HCT116 (cell line): ENCODE results near the gene KRTAP1-3. TPM values are rescaled to one million over a fixed set of nuclear protein-coding genes. Genes with fewer than 3 reads are reported as not detected.

Experiments
- ATAC-seq: fragments of 200-7000 bp; cut with Tn5 transposase; 2 replicates; pipeline ENCODE4 v1.9.1; 2020; ENCODE audit warnings: mild to moderate bottlenecking, moderate library complexity
- BruUV-seq: library from RNA; stranded (reverse); fragments of 400-500 nt; replicated peaks from 2 replicates; lab custom pipeline; 2021; lab: Mats Ljungman, UMichigan
- CTCF ChIA-PET: fragments of 300-600 bp; sonication (Branson Sonifier 250); formaldehyde crosslinking; loops from one replicate; lab custom pipeline; 2021; ENCODE audit warnings: antibody characterized with exemption; lab: Charles Lee
- POLR2A ChIA-PET: fragments of 300-600, 350-600 bp; sonication (Branson Sonifier 250); formaldehyde crosslinking; loops from one replicate; lab custom pipeline; 2021; ENCODE audit warnings: antibody characterized with exemption; lab: Charles Lee
- RAD21 ChIA-PET, 2 experiments: fragments of 300-600 bp; sonication (Branson Sonifier 250); formaldehyde crosslinking; loops; one replicate each; lab custom pipeline; 2023; ENCODE audit warnings: low total read pairs in 2 of 2; ENCODE audit not compliant: uncharacterized antibody in 2 of 2, unreplicated experiment in 2 of 2, low non-redundant PET in 1 of 2; lab: Charles Lee
- DNase-seq: peaks from one replicate; pipeline ENCODE4 v3.0.0-alpha.2; 2010; ENCODE audit warnings: low read depth, low spot score
- H2AFZ ChIP-seq: fragments of 200-600 bp; shearing (Covaris generic), sonication (generic); 2 replicates; pipeline ENCODE4 v1.6.1; 2017; ENCODE audit warnings: low read depth, mixed run types, mixed read lengths, antibody characterized with exemption, low read length; ENCODE audit not compliant: poor library complexity, severe bottlenecking
- H3K27ac ChIP-seq: 2 replicates; pipeline ENCODE4 v1.5.1; 2012; ENCODE audit warnings: low read depth, low read length
- H3K27me3 ChIP-seq: fragments of 200-600 bp; sonication (generic); 2 replicates; pipeline ENCODE4 v1.6.1; 2016; ENCODE audit warnings: mixed run types, low read length, mixed read lengths; ENCODE audit not compliant: insufficient read depth
- H3K36me3 ChIP-seq, 2 experiments: fragments of 200-500 bp in 1 of 2; fragments of 200-600 bp in 1 of 2; sonication (Bioruptor generic) in 1 of 2; sonication (generic) in 1 of 2; 2 replicates each; pipeline versions ENCODE4 v1.5.1 to v1.6.1; 2014 to 2016; ENCODE audit warnings: low read length in 2 of 2, inconsistent platforms in 1 of 2, mixed read lengths in 1 of 2, mixed run types in 1 of 2; ENCODE audit not compliant: insufficient read depth in 2 of 2, control insufficient read depth in 1 of 2
- H3K4me1 ChIP-seq, 2 experiments: fragments of 200-600 bp in 1 of 2; sonication (generic) in 1 of 2; 2 replicates each; pipeline versions ENCODE4 v1.5.1 to v1.6.1; 2012 to 2017; ENCODE audit warnings: low read length in 2 of 2, inconsistent platforms in 1 of 2, mild to moderate bottlenecking in 1 of 2, mixed read lengths in 1 of 2, mixed run types in 1 of 2, moderate library complexity in 1 of 2; ENCODE audit not compliant: insufficient read depth in 2 of 2, control insufficient read depth in 1 of 2
- H3K4me2 ChIP-seq: fragments of 200-600 bp; sonication (generic); 2 replicates; pipeline ENCODE4 v1.6.1; 2017; ENCODE audit warnings: mixed run types, low read length, mixed read lengths
- H3K4me3 ChIP-seq, 2 experiments: fragments of 200-600 bp in 1 of 2; sonication (generic) in 1 of 2; replicated peaks in 1 of 2; 2 replicates each; pipeline ENCODE4 v1.5.1; 2011 to 2016; ENCODE audit warnings: low read length in 2 of 2, control low read depth in 1 of 2, low read depth in 1 of 2, mild to moderate bottlenecking in 1 of 2, mixed read lengths in 1 of 2, mixed run types in 1 of 2
- H3K79me2 ChIP-seq: fragments of 200-600 bp; sonication (generic); 2 replicates; pipeline ENCODE4 v1.6.1; 2017; ENCODE audit warnings: mild to moderate bottlenecking, mixed run types, low read length, moderate library complexity, mixed read lengths; ENCODE audit not compliant: insufficient read depth
- H3K9ac ChIP-seq: fragments of 200-600 bp; sonication (generic); 2 replicates; pipeline ENCODE4 v1.6.1; 2016; ENCODE audit warnings: low read length, mixed read lengths
- H3K9me2 ChIP-seq: fragments of 200-600 bp; sonication (generic), shearing (Covaris generic); 2 replicates; pipeline ENCODE4 v1.6.1; 2017; ENCODE audit warnings: mixed run types, mild to moderate bottlenecking, moderate library complexity; ENCODE audit not compliant: insufficient read depth
- H3K9me3 ChIP-seq, 2 experiments: fragments of 200-500 bp in 1 of 2; fragments of 200-600 bp in 1 of 2; sonication (Bioruptor generic) in 1 of 2; sonication (generic) in 1 of 2; 2 replicates each; pipeline ENCODE4 v1.6.1; 2014 to 2017; ENCODE audit warnings: low read length in 2 of 2, mixed read lengths in 2 of 2, inconsistent platforms in 1 of 2, low read depth in 1 of 2, mild to moderate bottlenecking in 1 of 2, mixed run types in 1 of 2, moderate library complexity in 1 of 2; ENCODE audit not compliant: control insufficient read depth in 1 of 2, insufficient read depth in 1 of 2
- H4K20me1 ChIP-seq: fragments of 200-600 bp; sonication (generic), shearing (Covaris generic); 2 replicates; pipeline ENCODE4 v1.6.1; 2017; ENCODE audit warnings: mixed run types, mild to moderate bottlenecking, moderate library complexity; ENCODE audit not compliant: insufficient read depth
- CBX3 ChIP-seq: IDR thresholded peaks from 2 replicates; pipeline ENCODE4 v1.6.1; 2012; ENCODE audit warnings: low read depth
- CTCF ChIP-seq, 3 experiments: fragments of 200-600 bp in 1 of 3; sonication (generic) in 1 of 3; IDR thresholded peaks in 2 of 3; conservative IDR thresholded peaks in 1 of 3; 2 replicates each; pipeline ENCODE4 v1.5.1; 2012 to 2017; ENCODE audit warnings: low read depth in 2 of 3, low read length in 2 of 3, antibody characterized with exemption in 1 of 3, borderline replicate concordance in 1 of 3, control low read depth in 1 of 3, mild to moderate bottlenecking in 1 of 3, mixed read lengths in 1 of 3, mixed run types in 1 of 3, moderate library complexity in 1 of 3; ENCODE audit not compliant: insufficient read depth in 1 of 3
- EGR1 ChIP-seq: IDR thresholded peaks from 2 replicates; pipeline ENCODE4 v1.6.1; 2012; ENCODE audit warnings: low read depth
- ELF1 ChIP-seq: IDR thresholded peaks from 2 replicates; pipeline ENCODE4 v1.6.1; 2012; ENCODE audit warnings: low read depth, borderline replicate concordance
- EZH2 ChIP-seq: fragments of 200-600 bp; sonication (generic); IDR thresholded peaks from 2 replicates; pipeline ENCODE4 v1.6.1; 2017; ENCODE audit warnings: antibody characterized with exemption, mixed run types
- EZH2phosphoT487 ChIP-seq: fragments of 200-600 bp; IDR thresholded peaks from 2 replicates; pipeline ENCODE4 v1.6.1; 2018; ENCODE audit warnings: antibody characterized with exemption, borderline replicate concordance
- JUND ChIP-seq: IDR thresholded peaks from 2 replicates; pipeline ENCODE4 v1.6.1; 2012
- POLR2A ChIP-seq: IDR thresholded peaks from 2 replicates; pipeline ENCODE4 v1.7.0; 2011; ENCODE audit warnings: borderline replicate concordance; ENCODE audit not compliant: insufficient read depth, insufficient read length; ENCODE audit errors: extremely low read depth
- POLR2AphosphoS5 ChIP-seq: IDR thresholded peaks from 2 replicates; pipeline ENCODE4 v1.6.1; 2011; ENCODE audit warnings: mild to moderate bottlenecking, low read depth, low read length, moderate library complexity
- SIN3A ChIP-seq: IDR thresholded peaks from 2 replicates; pipeline ENCODE4 v1.6.1; 2012; ENCODE audit warnings: low read depth
- SP1 ChIP-seq: IDR thresholded peaks from 2 replicates; pipeline ENCODE4 v1.6.1; 2012; ENCODE audit warnings: low read depth
- ZBTB33 ChIP-seq: IDR thresholded peaks from 2 replicates; pipeline ENCODE4 v1.6.1; 2011; ENCODE audit warnings: mild to moderate bottlenecking, low read length, moderate library complexity; ENCODE audit not compliant: insufficient replicate concordance; ENCODE audit errors: extremely low read depth
- intact Hi-C: fragments of 100-400 bp; cut with micrococcal nuclease; formaldehyde crosslinking; loops from 2 replicates; pipeline ENCODE4 v1.10.0; 2022
- total RNA-seq: library from RNA; stranded (reverse); gene quantifications from one replicate; pipeline ENCODE4 v1.2.1, GENCODE V29; 2021; ENCODE audit not compliant: unreplicated experiment
- TF ChIP-seq, protein P1 (sequence below): IDR thresholded peaks from 2 replicates; pipeline ENCODE4 v1.6.1; 2012
- TF ChIP-seq, protein P2 (sequence below): IDR thresholded peaks from 2 replicates; pipeline ENCODE4 v1.6.1; 2012

The KRTAP1-3 gene
- total RNA-seq, 1 experiment from 2014 or later: not detected

DNA sequence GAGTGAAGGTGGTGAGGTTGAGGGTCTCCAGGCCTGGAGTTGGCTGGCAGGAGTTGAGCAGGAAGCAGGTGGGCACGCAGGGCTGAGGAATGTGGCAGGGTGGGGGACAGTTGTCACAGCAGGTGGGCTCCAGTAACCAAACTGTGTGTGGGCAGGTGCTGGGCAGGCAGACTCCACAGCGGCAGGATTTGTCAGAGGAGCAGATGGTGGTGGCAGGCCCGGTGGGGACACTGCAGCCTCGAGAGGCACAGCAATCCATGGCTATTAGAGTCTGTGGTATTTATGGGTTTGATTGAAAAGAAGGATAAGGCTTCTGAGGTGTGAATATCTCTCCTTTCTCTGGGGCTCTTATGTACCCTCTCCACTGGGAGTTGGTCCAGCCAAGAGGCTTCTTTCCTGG lies 40.8 kb downstream of the KRTAP1-3 start, which contains the start of gene KRTAP3-3:
Gene KRTAP3-3, minus strand, starts transcription at position 326 of the 400 bp plus-strand sequence. Its CDS starts 67 bp downstream, at position 259.
- ATAC-seq (no peak), DNase-seq (no peak)
- Histone ChIP-seq H3K27me3 (no peaks in the 10 kb centered on the region), H4K20me1 (no peaks in the 10 kb centered on the region), H3K9ac (no peak within 1 kb of the TSS), H3K4me1 (peaks cover 5 to 19% of the 10 kb centered on the region in 2 experiments; a peak in 3 of 4 replicates), H3K79me2 (no peaks in the 10 kb centered on the region), H3K27ac (no peak within 1 kb of the TSS), H3K4me2 (no peak within 1 kb of the TSS), H2AFZ (peak within 1 kb of the TSS; percentile 66), H3K4me3 (no peak within 1 kb of the TSS), H3K36me3 (no peaks in the 10 kb centered on the region), H3K9me2 (no peaks in the 10 kb centered on the region; the same call in 1 of the 2 replicates), H3K9me3 (peaks cover 0 to 11% of the 10 kb centered on the region in 2 experiments; a peak in 1 of 4 replicates)
- ChIA-PET POLR2A (no interaction called here), RAD21 (no interaction called here), CTCF (no interaction called here)
- TF ChIP-seq, protein P1, sequence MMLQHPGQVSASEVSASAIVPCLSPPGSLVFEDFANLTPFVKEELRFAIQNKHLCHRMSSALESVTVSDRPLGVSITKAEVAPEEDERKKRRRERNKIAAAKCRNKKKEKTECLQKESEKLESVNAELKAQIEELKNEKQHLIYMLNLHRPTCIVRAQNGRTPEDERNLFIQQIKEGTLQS: no peak
- TF ChIP-seq EGR1 (no peak), POLR2A (no peak), ELF1 (no peak), SIN3A (no peak), JUND (no peak), ZBTB33 (no peak), CBX3 (no peak), POLR2AphosphoS5 (no peak), CTCF (IDR thresholded peaks at IDR 0.05 in 2 of 3, conservative IDR thresholded peaks at IDR 0.05 in 1 of 3; ENCODE audit: borderline replicate concordance in 1 of 3, insufficient read depth in 1 of 3, low read depth in 2 of 3, low read length in 2 of 3) (no peak), EZH2 (no peak), SP1 (no peak), EZH2phosphoT487 (no peak)
- TF ChIP-seq, protein P2, sequence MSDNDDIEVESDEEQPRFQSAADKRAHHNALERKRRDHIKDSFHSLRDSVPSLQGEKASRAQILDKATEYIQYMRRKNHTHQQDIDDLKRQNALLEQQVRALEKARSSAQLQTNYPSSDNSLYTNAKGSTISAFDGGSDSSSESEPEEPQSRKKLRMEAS: no peak
- BruUV-seq: no TSS peak
- intact Hi-C loops: no loop called here
